HCT116 (cell line): ENCODE measurements around the gene HCRT.
"Not testable (repeated sequence)": the region's sequence is repeated elsewhere in the genome, so short reads cannot be mapped to it uniquely, and the experiment has no call there.

Source experiments
- ATF3 ChIP-seq: IDR thresholded peaks from 2 replicates; pipeline ENCODE4 v1.6.1; 2012
- CTCF ChIP-seq, 3 experiments: fragments of 200-600 bp in 1 of 3; sonication (generic) in 1 of 3; IDR thresholded peaks in 2 of 3; conservative IDR thresholded peaks in 1 of 3; 2 replicates each; pipeline ENCODE4 v1.5.1; 2012 to 2017; ENCODE audit warnings: low read depth in 2 of 3, low read length in 2 of 3, antibody characterized with exemption in 1 of 3, borderline replicate concordance in 1 of 3, control low read depth in 1 of 3, mild to moderate bottlenecking in 1 of 3, mixed read lengths in 1 of 3, mixed run types in 1 of 3, moderate library complexity in 1 of 3; ENCODE audit not compliant: insufficient read depth in 1 of 3
- RAD21 ChIP-seq: IDR thresholded peaks from 2 replicates; pipeline ENCODE4 v1.6.1; 2012; ENCODE audit warnings: low read depth, mild to moderate bottlenecking

GRCh38 chr17:42140690-42141089, 44.6 kb downstream of the HCRT start:
- TF ChIP-seq CTCF (IDR thresholded peaks at IDR 0.05 in 2 of 3, conservative IDR thresholded peaks at IDR 0.05 in 1 of 3; ENCODE audit: borderline replicate concordance in 1 of 3, insufficient read depth in 1 of 3, low read depth in 2 of 3, low read length in 2 of 3); RAD21; ATF3: not testable (repeated sequence)
